Measurements from ENCODE around the gene APEH.

The APEH gene

GRCh38 chr3:49650637-49651036 is 23.5 kb upstream of the APEH start:
- no peak for DNase-seq (ENCODE audit: low read depth)

- no peak for DNase-seq (ENCODE audit: low read depth)
These were observed 21.8 kb upstream of the APEH start for GRCh38 chr3:49652218-49652902.

GRCh38 chr3:49652903-49653415 is 21.2 kb upstream of the APEH start:
- no peak for DNase-seq (ENCODE audit: low read depth)

- no peak for DNase-seq (ENCODE audit: low read depth)
These were observed 20.5 kb upstream of the APEH start for GRCh38 chr3:49653621-49654020.

- DNase-seq (ENCODE audit: low read depth) = no peak
These were observed 19.9 kb upstream of the APEH start for GRCh38 chr3:49654176-49654825.

- DNase-seq (ENCODE audit: low read depth) = no peak
These were observed 19.1 kb upstream of the APEH start for GRCh38 chr3:49654955-49655556.

GRCh38 chr3:49655731-49656285 is 18.3 kb upstream of the APEH start:
- DNase-seq (ENCODE audit: low read depth) = no peak

GRCh38 chr3:49656541-49657112 is 17.5 kb upstream of the APEH start:
- no peak for DNase-seq (ENCODE audit: low read depth)

- no peak for DNase-seq (ENCODE audit: low read depth)
These were observed 16.8 kb upstream of the APEH start for GRCh38 chr3:49657208-49657915.

GRCh38 chr3:49658711-49659110 is 15.4 kb upstream of the APEH start:
- no peak for DNase-seq (ENCODE audit: low read depth)

- no peak for DNase-seq (ENCODE audit: low read depth)
These were observed 14.4 kb upstream of the APEH start for GRCh38 chr3:49659756-49660155.

GRCh38 chr3:49661281-49661680 is 12.9 kb upstream of the APEH start:
- no peak for DNase-seq (ENCODE audit: low read depth)

- DNase-seq (ENCODE audit: low read depth) = no peak
These were observed 12.1 kb upstream of the APEH start for GRCh38 chr3:49662021-49662420.

GRCh38 chr3:49662720-49663413 is 11.3 kb upstream of the APEH start:
- no peak for DNase-seq (ENCODE audit: low read depth)

GRCh38 chr3:49663831-49664230 is 10.3 kb upstream of the APEH start:
- DNase-seq (ENCODE audit: low read depth) = no peak

GRCh38 chr3:49664300-49664699 is 9.9 kb upstream of the APEH start:
- DNase-seq (ENCODE audit: low read depth) = no peak

- DNase-seq (ENCODE audit: low read depth) = no peak
These were observed 8.2 kb upstream of the APEH start for GRCh38 chr3:49665822-49666519.

GRCh38 chr3:49666592-49666991 is 7.6 kb upstream of the APEH start:
- no peak for DNase-seq (ENCODE audit: low read depth)

- DNase-seq (ENCODE audit: low read depth) = no peak
These were observed 6.3 kb upstream of the APEH start for GRCh38 chr3:49667701-49668413.

GRCh38 chr3:49668414-49668797 is 5.7 kb upstream of the APEH start:
- no peak for DNase-seq (ENCODE audit: low read depth)

Data from non-pigmented ciliary epithelial cell (primary cell).